HEK293T (cell line): ENCODE measurements around the gene FGF2.

Source experiments
- BHLHE40 ChIP-seq: fragments of 450-650 bp; IDR thresholded peaks from 2 replicates; pipeline ENCODE4 v1.6.1; 2016; ENCODE audit warnings: mild to moderate bottlenecking, moderate library complexity, borderline replicate concordance
- CTBP1 ChIP-seq: fragments of 450-650 bp; IDR thresholded peaks from 2 replicates; pipeline ENCODE4 v1.6.1; 2016; ENCODE audit warnings: borderline replicate concordance
- SP1 ChIP-seq: fragments of 450-650 bp; IDR thresholded peaks from 2 replicates; pipeline ENCODE4 v1.6.1; 2017
- SUZ12 ChIP-seq: fragments of 450-650 bp; IDR thresholded peaks from 2 replicates; pipeline ENCODE4 v1.6.1; 2016; ENCODE audit warnings: mild to moderate bottlenecking

DNA sequence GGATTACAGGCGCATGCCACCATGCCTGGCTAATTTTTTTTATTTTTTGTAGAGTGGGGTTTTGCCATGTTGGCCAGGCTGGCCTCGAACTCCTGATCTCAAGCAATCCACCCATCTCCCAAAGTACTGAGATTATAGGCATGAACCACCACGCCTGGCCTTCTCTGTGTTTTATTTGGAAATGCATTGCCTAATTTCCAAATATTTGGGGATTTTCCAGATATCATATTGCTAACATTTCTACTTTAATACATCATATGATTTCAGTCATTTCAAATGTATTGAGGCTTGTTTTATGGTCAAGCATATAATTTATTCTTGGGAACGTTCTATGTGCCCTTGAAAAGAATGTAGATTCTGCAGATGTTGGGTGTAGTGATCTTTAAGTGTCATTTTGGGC lies 38.8 kb downstream of the FGF2 start:
- TF ChIP-seq CTBP1 (no peak), SP1 (no peak), SUZ12 (no peak), BHLHE40 (no peak)
